HL-60 (cell line): ENCODE measurements around the gene MYADML2.

Experiments
- TF ChIP-seq, protein P1 (sequence below): IDR thresholded peaks from 2 replicates; pipeline ENCODE4 v1.6.1; 2012; ENCODE audit warnings: low read depth; ENCODE audit not compliant: insufficient replicate concordance
- TF ChIP-seq, protein P2 (sequence below): IDR thresholded peaks from one replicate; pipeline ENCODE4 v1.5.1; 2011; ENCODE audit warnings: low read length, control low read depth, inconsistent platforms; ENCODE audit not compliant: insufficient read depth

DNA sequence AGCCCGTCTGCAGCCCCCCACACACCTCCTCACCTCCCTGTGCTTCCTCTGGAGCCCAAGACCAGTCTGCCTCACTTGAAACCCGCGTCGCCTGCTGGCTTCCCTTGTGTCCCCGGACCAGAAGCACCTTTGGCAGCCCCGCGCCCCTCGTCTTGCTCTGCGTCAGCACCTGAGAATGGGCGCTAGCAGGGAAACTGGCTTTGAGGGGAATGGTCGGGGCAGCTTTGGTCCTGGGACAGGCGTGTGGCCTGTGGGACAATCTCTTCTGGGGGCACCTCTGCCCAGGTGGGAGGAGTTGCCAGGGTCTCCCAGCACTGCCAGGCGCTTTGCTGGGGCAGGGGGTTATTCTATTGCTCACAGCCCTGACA, 15.9 kb downstream of the MYADML2 start:
- TF ChIP-seq, protein P1, sequence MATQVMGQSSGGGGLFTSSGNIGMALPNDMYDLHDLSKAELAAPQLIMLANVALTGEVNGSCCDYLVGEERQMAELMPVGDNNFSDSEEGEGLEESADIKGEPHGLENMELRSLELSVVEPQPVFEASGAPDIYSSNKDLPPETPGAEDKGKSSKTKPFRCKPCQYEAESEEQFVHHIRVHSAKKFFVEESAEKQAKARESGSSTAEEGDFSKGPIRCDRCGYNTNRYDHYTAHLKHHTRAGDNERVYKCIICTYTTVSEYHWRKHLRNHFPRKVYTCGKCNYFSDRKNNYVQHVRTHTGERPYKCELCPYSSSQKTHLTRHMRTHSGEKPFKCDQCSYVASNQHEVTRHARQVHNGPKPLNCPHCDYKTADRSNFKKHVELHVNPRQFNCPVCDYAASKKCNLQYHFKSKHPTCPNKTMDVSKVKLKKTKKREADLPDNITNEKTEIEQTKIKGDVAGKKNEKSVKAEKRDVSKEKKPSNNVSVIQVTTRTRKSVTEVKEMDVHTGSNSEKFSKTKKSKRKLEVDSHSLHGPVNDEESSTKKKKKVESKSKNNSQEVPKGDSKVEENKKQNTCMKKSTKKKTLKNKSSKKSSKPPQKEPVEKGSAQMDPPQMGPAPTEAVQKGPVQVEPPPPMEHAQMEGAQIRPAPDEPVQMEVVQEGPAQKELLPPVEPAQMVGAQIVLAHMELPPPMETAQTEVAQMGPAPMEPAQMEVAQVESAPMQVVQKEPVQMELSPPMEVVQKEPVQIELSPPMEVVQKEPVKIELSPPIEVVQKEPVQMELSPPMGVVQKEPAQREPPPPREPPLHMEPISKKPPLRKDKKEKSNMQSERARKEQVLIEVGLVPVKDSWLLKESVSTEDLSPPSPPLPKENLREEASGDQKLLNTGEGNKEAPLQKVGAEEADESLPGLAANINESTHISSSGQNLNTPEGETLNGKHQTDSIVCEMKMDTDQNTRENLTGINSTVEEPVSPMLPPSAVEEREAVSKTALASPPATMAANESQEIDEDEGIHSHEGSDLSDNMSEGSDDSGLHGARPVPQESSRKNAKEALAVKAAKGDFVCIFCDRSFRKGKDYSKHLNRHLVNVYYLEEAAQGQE: no peak
- TF ChIP-seq, protein P2, sequence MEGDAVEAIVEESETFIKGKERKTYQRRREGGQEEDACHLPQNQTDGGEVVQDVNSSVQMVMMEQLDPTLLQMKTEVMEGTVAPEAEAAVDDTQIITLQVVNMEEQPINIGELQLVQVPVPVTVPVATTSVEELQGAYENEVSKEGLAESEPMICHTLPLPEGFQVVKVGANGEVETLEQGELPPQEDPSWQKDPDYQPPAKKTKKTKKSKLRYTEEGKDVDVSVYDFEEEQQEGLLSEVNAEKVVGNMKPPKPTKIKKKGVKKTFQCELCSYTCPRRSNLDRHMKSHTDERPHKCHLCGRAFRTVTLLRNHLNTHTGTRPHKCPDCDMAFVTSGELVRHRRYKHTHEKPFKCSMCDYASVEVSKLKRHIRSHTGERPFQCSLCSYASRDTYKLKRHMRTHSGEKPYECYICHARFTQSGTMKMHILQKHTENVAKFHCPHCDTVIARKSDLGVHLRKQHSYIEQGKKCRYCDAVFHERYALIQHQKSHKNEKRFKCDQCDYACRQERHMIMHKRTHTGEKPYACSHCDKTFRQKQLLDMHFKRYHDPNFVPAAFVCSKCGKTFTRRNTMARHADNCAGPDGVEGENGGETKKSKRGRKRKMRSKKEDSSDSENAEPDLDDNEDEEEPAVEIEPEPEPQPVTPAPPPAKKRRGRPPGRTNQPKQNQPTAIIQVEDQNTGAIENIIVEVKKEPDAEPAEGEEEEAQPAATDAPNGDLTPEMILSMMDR: no peak
